ENCODE results near the gene DNAL1.
"Not testable (repeated sequence)": the region's sequence is repeated elsewhere in the genome, so short reads cannot be mapped to it uniquely, and the experiment has no call there.

- TF ChIP-seq POLR2A, CTCF (IDR thresholded peaks at IDR 0.05): not testable (repeated sequence)
These were observed 14.4 kb downstream of the DNAL1 start for GRCh38 chr14:73659202-73659601.
